ENCODE data around the gene SSC4D.

DNA sequence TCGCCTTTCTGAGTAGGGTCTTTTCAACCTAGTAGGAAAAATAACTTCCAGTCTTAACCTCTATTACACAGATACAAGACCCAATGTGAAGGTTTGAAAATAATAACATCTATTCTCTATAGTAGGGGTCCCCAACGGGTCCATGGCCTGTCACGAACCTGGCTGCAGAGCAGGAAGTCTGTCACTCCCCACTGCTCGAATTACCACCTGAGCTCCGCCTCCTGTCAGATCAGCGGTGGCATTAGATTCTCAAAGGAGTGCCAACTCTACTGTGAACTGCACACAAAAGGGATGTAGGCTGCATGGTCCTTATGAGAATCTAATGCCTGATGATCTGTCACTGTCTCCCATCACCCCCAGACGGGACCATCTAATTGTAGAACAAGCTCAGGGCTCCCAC is 58.1 kb downstream of the SSC4D start:
- TF ChIP-seq, protein P1, sequence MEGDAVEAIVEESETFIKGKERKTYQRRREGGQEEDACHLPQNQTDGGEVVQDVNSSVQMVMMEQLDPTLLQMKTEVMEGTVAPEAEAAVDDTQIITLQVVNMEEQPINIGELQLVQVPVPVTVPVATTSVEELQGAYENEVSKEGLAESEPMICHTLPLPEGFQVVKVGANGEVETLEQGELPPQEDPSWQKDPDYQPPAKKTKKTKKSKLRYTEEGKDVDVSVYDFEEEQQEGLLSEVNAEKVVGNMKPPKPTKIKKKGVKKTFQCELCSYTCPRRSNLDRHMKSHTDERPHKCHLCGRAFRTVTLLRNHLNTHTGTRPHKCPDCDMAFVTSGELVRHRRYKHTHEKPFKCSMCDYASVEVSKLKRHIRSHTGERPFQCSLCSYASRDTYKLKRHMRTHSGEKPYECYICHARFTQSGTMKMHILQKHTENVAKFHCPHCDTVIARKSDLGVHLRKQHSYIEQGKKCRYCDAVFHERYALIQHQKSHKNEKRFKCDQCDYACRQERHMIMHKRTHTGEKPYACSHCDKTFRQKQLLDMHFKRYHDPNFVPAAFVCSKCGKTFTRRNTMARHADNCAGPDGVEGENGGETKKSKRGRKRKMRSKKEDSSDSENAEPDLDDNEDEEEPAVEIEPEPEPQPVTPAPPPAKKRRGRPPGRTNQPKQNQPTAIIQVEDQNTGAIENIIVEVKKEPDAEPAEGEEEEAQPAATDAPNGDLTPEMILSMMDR (IDR thresholded peaks at IDR 0.05; ENCODE audit: borderline replicate concordance, extremely low read depth, low read length, poor library complexity, severe bottlenecking): no peak
- no peak for TF ChIP-seq EZH2 (IDR thresholded peaks at IDR 0.05; ENCODE audit: borderline replicate concordance, low read depth, low read length, severe bottlenecking)

All from DND-41 (cell line).